GM19397 (cell line): Measurements from ENCODE around the gene UBC.

Experiments used
- ATAC-seq: cut with Tn5 transposase; IDR thresholded peaks from one replicate; pipeline ENCODE4 v1.9.1; 2021; ENCODE audit warnings: mild to moderate bottlenecking, moderate library complexity; ENCODE audit not compliant: unreplicated experiment

UBC gene

DNA sequence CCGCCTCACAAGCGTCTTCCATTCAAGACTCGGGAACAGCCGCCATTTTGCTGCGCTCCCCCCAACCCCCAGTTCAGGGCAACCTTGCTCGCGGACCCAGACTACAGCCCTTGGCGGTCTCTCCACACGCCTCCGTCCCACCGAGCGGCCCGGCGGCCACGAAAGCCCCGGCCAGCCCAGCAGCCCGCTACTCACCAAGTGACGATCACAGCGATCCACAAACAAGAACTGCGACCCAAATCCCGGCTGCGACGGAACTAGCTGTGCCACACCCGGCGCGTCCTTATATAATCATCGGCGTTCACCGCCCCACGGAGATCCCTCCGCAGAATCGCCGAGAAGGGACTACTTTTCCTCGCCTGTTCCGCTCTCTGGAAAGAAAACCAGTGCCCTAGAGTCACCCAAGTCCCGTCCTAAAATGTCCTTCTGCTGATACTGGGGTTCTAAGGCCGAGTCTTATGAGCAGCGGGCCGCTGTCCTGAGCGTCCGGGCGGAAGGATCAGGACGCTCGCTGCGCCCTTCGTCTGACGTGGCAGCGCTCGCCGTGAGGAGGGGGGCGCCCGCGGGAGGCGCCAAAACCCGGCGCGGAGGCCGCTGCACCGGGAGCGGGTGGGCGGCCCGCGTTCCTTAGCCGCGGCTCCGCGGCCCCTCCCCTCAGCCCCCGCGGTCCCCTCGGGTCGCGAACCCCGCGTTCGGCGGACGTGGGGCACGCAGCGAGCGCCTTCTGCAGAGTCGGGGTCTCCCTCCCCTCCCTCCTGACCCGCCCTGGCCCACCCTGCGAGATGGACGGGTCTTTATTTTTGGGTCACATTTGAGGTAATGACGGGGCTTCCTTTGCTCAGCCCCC is at the start of gene UBC:
TSS of gene UBC (minus strand) at position 259 of the 847 bp plus-strand sequence. CDS start 879 bp downstream, outside the sequence.
- ATAC-seq: peak; percentile 43

GRCh38 chr12:124963211-124963610 is 48.8 kb upstream of the UBC start:
- ATAC-seq: no peak

DNA sequence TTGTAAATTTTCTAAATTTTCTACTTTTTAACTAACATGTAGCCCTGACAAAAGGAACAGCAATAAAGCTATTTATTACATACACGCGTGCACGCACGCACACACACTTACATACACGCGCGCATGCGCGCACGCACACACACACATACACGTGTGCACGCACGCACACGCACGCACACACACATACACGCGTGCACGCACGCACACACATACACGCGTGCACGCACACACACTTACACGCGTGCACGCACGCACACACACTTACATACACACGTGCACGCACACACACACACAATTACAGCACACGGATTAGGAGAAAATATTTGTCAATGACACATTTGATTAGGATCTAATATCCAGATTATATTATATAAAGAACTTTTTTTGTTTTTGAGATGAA is 46.6 kb upstream of the UBC start:
- ATAC-seq: no peak

DNA sequence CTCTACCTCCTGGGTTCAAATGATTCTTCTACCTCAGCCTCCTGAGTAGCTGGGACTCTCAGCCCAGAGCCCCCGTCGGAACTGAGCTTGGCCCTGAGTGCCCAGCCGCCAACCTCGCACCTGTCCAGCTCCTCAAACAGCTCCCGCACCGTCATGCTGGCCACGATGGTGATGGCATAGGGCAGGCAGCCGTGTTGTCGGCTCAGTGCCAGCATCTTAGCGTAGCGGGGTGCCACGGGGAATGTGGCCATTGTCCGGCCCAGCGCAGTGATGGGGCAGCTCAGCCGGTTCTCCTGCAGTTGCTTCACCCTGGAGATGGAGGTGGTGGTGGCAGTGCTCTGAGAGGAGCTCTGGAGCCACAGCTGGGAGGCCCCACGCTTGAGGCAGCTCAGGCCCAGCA is 42.1 kb upstream of the UBC start:
- ATAC-seq: no peak

- ATAC-seq: no peak
These were observed 40.3 kb upstream of the UBC start for GRCh38 chr12:124954771-124955170.

DNA sequence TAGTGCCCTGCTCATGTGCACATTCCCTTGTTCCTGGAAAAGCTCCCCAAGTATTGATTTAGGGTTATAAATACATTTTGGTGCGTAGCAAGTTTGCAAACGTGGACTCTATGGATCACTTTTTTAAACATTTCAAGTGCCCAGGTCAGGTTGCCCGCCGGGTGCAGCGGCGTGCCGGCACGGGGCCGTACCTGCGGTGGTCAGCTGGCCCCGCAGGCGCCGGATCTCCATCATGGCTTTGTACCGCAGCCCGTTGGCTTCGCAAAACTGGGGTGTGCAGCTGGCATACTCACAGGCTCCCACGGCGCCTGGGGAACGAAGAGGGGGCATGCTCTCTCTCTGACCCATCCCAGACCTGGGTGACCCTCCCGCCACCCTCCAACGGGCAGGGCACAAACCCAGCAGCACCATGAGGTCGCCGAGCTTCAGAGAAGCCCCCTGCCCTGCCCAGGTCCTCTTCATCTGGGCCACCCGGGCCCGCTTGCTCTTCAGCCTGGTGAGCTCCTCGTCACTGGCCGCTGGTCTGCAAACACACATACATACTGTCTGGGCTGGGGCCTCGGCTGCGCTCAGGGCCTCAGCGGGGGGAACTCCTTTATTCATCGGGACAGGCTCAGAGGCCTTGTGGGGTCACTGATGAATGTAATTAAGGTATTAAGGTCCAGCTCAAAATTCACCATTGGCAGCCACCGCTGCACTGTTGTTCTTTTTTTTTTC is 39.4 kb upstream of the UBC start:
- no peak for ATAC-seq

DNA sequence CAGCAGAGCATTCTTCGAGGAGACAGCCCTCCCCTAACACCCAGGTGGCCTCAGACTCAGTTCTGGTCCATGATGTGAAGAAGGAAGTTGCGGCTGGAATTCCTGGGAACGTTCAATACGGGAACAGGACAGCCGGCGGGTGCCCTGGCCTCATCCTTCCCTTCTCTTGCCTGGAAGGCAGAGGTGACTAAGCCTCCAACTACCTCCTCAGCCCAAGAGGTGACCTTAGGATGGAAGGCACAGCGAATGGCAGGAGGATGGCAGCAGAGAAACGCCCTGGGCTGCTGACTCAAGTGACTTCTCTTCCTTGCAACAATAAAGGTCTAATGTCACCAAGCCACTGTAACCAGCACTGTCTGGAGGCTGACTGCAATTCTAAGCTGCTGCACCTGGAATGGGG is 38.4 kb upstream of the UBC start:
- no peak for ATAC-seq

GRCh38 chr12:124952295-124952694 is 37.8 kb upstream of the UBC start:
- ATAC-seq: no peak

DNA sequence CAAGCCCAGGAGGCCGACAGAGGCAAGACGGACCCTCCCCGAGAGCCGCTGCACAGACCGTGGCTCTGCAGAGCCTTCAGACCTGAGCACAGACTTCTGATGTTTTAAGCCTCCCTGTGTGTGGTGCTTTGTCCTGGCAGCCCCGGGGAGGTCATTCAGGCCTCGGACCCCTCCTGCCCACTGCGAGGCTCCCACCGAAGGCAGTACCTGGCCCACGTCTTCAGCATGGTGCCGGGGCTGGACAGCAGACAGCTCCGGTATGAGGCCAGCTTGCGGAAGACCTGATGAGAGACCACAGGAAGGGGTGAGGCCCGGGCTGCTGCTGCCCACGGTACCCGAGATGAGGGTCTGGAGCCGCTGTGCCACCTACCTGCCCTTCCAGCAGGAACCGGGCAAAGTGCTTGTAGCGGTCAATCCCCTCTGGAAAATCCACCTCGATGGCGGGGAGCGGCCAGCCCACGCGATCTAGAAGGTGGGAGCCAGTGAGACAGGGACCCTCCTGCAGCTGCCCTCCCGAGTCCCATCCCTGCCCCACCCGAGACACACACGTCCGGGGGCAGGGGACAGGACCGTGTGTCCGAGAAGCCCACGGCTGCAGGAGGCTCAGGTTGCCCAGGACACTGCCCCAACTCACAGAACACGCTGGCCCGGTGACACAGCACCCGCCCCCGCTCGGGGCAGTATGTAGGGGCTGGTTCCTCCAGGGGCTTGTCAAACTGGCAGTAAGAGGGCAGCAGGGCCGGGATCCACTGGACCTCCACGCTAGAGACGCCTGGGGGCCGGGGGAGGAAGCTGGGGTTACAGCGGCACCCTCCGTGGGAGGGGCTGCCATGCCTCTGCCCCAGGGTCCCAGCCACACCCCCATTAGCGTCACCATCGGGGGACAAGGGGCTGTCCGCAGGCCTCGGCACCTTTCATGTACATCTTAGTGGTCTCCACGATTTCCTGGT is 35.6 kb upstream of the UBC start:
- ATAC-seq: no peak

DNA sequence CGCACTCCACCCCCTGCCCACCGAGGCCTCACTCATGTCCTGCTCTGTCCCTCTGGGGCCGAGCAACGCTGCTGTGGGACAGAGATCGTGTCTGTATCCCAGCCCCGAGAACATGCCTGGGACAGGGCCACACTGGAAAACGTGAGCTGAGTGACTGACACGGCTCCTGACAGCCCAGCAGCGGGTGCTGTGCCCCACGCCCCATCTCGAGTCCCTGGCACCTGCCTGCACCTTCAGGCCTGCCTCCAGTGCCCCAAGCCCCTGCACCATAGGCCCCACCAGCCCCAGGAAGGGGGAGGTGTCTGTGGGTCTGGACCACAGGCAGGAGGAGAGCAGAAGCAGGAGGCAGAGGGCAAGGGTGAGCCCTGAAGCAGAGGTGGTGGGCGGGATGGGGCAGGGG is 34.6 kb upstream of the UBC start:
- ATAC-seq: no peak

DNA sequence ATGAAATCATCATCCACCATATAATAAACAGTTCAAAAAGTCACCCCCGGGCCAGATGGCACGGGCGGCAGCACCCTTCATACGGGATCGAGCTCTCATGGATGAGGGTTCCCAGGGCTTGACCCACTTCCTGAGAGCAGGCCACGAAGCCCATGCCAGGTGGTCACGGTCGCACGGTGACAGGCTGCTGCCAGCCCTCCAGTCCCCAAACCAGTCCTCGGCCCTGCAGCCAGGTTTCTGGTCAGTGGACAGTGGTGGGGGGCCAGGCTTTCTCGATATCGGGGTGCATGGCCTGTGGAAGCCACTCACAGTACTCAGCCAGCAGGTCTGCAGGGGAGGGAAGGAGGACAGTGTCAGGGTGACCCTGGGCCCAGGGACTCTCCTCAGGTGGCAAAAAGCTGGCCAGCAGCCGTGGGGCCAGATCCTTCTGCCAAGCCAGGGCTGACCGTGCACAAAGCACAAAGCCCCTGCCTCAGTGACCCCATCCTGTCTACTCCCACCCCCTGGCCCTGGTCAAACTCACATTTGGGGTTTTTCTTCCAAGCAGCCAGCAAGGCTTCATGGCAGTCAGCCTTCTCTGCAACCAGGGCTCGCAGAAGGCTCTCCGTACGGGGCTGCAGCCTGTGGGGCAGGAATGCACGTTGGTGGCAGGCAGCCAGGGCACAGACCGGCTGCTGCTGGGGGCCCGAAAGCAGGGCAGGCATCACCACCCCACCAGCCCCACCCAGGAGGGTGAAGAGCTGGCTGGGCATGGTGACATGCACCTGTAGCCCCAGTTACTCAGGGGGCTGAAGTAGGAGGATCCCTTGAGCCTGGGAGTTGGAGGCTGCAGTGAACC is 33.3 kb upstream of the UBC start:
- ATAC-seq: no peak

GRCh38 chr12:124947013-124947412 is 32.6 kb upstream of the UBC start:
- ATAC-seq: no peak

GRCh38 chr12:124946447-124946793 is 32.0 kb upstream of the UBC start:
- no peak for ATAC-seq

GRCh38 chr12:124941170-124941527 is 26.7 kb upstream of the UBC start:
- no peak for ATAC-seq

- ATAC-seq: peak; percentile 36
These were observed 26.1 kb upstream of the UBC start for GRCh38 chr12:124940393-124941169.

DNA sequence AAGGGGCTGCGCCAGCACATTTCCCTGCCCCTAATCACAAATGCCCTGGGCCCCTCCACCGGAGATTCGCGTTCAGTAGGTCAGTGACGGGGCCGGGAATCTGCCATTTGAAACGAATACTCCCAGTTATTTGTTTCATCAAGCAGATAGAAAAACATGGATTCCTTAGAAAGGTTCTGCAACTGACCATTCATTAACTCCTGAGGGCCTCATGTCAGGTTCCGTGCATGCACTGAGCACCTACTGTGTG is 25.6 kb upstream of the UBC start:
- peak; percentile 0 for ATAC-seq

DNA sequence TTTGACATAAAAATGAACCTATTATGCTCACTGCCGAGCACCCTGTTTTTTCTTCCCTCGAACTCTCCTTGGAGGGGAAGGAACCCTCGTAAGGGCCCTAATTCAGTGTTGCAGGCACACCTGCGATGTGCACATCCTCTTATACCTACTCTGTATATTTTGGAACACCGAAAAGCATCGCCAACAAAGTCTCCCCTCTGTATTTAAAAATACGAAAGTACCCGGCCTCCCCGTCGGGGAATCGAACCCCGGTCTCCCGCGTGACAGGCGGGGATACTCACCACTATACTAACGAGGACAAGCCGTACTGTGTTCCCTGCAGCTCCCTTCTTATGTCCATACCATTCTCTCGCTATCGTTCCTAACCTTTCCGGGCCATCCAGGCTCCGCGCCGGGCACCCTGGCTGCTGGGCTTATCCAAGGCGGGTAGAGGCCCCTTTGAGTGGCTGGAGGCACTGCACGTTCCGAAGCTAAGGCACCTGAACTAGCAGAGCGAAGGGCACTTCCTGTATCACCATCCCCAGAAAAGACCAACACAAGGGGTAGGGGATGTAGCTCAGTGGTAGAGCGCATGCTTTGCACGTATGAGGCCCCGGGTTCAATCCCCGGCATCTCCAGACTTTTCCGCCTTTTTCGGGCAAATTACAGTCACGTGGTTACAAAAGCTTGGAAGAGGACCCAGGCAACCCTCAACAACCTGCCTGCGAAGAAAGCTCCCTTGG is 25.1 kb upstream of the UBC start:
- ATAC-seq: peak; percentile 68

DNA sequence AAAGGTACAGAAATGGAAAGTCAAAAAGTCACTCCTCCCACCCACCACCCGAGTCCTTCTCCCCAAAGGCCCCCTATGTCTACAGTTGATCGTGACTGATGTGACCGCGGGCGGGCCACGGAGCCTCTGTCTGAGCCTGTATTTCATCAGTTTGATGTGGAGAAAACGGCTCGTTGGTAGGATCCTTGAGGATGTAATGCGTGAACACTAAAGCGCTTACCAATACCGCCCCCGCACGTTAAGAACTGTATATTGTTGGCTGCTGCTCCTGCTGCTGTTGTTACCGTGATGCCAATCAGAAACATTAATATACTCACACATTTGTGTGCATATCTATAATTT is 24.6 kb upstream of the UBC start:
- ATAC-seq: peak; percentile 35

DNA sequence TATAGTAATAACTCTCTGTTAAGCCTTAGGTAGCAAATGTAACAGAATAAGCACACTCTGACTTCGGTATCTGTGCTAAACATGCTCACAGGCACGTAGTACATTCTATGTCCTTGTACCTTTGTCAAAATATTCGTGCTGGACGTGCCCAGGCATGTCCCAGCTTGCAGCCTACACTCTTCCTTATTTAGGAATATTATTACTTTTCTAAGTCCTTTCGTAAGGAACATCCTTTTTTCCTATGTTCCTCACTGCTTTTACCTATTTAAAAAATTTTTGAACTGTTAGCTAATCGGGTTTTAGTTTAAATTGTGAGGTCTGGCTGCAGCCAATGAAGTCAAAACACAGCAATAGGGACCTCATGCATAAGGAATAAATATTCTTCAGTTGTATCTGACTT is 24.1 kb upstream of the UBC start:
- ATAC-seq: no peak
